Measurements from ENCODE around the gene TMEM100. TPM values are rescaled to one million over a fixed set of nuclear protein-coding genes. Genes with fewer than 3 reads are reported as not detected.
A peak's percentile ranks its signal among the peaks of the same experiment; 100 is the strongest.

The TMEM100 gene
- total and polyA plus RNA-seq, 2 of the 8 experiments (the other 6 are each of a cell fraction or from before 2014, with no cell fraction given), result 0.36 to 0.48 TPM

DNA sequence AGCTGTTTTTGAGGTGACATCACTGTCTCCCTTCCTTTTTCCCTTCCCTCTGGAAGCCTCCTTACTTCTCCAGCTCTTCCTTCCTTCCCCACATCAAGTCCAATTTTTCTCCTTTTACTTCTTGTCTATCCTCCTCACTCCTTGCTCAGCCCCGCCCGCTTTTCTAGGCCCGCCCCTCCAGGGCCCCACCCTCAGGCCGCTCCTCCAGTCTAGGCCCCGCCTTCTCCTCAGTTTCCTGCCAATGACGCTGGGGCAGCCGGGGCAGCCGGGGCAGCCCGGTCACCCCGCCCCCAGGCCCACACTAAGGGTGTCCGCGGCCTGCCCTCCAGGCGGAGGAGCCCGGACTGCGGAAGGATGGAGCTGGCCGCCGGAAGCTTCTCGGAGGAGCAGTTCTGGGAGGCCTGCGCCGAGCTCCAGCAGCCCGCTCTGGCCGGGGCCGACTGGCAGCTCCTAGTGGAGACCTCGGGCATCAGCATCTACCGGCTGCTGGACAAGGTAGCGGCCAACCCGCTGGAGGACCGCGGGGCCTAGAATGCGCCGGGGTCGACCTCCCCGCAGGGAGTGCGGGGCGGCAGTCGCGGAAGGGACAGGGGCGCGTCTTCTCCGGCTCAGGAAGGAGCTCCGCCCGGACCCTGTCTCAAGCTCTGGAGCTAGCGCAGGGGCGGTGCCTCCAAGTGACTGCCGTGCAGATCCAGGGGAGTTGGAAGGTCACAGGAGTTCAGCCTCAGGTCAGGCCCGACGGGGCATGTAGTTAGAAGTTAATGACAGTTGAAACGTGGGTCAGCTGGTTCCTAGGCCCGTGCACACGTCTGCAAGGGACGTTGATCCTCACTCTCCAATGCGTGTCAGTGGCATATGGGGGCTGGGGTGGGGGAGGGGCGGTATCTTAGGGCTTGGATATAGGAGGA, 28.3 kb upstream of the TMEM100 start, which contains the start of gene PCTP (continued):
- TF ChIP-seq, protein P1, sequence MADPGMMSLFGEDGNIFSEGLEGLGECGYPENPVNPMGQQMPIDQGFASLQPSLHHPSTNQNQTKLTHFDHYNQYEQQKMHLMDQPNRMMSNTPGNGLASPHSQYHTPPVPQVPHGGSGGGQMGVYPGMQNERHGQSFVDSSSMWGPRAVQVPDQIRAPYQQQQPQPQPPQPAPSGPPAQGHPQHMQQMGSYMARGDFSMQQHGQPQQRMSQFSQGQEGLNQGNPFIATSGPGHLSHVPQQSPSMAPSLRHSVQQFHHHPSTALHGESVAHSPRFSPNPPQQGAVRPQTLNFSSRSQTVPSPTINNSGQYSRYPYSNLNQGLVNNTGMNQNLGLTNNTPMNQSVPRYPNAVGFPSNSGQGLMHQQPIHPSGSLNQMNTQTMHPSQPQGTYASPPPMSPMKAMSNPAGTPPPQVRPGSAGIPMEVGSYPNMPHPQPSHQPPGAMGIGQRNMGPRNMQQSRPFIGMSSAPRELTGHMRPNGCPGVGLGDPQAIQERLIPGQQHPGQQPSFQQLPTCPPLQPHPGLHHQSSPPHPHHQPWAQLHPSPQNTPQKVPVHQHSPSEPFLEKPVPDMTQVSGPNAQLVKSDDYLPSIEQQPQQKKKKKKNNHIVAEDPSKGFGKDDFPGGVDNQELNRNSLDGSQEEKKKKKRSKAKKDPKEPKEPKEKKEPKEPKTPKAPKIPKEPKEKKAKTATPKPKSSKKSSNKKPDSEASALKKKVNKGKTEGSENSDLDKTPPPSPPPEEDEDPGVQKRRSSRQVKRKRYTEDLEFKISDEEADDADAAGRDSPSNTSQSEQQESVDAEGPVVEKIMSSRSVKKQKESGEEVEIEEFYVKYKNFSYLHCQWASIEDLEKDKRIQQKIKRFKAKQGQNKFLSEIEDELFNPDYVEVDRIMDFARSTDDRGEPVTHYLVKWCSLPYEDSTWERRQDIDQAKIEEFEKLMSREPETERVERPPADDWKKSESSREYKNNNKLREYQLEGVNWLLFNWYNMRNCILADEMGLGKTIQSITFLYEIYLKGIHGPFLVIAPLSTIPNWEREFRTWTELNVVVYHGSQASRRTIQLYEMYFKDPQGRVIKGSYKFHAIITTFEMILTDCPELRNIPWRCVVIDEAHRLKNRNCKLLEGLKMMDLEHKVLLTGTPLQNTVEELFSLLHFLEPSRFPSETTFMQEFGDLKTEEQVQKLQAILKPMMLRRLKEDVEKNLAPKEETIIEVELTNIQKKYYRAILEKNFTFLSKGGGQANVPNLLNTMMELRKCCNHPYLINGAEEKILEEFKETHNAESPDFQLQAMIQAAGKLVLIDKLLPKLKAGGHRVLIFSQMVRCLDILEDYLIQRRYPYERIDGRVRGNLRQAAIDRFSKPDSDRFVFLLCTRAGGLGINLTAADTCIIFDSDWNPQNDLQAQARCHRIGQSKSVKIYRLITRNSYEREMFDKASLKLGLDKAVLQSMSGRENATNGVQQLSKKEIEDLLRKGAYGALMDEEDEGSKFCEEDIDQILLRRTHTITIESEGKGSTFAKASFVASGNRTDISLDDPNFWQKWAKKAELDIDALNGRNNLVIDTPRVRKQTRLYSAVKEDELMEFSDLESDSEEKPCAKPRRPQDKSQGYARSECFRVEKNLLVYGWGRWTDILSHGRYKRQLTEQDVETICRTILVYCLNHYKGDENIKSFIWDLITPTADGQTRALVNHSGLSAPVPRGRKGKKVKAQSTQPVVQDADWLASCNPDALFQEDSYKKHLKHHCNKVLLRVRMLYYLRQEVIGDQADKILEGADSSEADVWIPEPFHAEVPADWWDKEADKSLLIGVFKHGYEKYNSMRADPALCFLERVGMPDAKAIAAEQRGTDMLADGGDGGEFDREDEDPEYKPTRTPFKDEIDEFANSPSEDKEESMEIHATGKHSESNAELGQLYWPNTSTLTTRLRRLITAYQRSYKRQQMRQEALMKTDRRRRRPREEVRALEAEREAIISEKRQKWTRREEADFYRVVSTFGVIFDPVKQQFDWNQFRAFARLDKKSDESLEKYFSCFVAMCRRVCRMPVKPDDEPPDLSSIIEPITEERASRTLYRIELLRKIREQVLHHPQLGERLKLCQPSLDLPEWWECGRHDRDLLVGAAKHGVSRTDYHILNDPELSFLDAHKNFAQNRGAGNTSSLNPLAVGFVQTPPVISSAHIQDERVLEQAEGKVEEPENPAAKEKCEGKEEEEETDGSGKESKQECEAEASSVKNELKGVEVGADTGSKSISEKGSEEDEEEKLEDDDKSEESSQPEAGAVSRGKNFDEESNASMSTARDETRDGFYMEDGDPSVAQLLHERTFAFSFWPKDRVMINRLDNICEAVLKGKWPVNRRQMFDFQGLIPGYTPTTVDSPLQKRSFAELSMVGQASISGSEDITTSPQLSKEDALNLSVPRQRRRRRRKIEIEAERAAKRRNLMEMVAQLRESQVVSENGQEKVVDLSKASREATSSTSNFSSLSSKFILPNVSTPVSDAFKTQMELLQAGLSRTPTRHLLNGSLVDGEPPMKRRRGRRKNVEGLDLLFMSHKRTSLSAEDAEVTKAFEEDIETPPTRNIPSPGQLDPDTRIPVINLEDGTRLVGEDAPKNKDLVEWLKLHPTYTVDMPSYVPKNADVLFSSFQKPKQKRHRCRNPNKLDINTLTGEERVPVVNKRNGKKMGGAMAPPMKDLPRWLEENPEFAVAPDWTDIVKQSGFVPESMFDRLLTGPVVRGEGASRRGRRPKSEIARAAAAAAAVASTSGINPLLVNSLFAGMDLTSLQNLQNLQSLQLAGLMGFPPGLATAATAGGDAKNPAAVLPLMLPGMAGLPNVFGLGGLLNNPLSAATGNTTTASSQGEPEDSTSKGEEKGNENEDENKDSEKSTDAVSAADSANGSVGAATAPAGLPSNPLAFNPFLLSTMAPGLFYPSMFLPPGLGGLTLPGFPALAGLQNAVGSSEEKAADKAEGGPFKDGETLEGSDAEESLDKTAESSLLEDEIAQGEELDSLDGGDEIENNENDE (IDR thresholded peaks at IDR 0.05; ENCODE audit: insufficient replicate concordance, low read length), result no peak
- TF ChIP-seq SP1 (IDR thresholded peaks at IDR 0.05; ENCODE audit: low read depth, low read length) (no peak), KDM5A (IDR thresholded peaks at IDR 0.05; ENCODE audit: low read length) (no peak), TCF12 (IDR thresholded peaks at IDR 0.05; ENCODE audit: low read depth, low read length) (no peak), SP2 (IDR thresholded peaks at IDR 0.05; ENCODE audit: low read length) (no peak), CEBPB (IDR thresholded peaks at IDR 0.05; ENCODE audit: low read depth, low read length) (no peak), CTBP2 (IDR thresholded peaks at IDR 0.05; ENCODE audit: borderline replicate concordance, insufficient read depth, insufficient read length, low read length) (no peak), PHF8 (conservative IDR thresholded peaks at IDR 0.05; ENCODE audit: low read depth, low read length) (peak; percentile 93)
- TF ChIP-seq, protein P2, sequence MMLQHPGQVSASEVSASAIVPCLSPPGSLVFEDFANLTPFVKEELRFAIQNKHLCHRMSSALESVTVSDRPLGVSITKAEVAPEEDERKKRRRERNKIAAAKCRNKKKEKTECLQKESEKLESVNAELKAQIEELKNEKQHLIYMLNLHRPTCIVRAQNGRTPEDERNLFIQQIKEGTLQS (IDR thresholded peaks at IDR 0.05; ENCODE audit: insufficient read depth, low read depth, low read length), result no peak

All from H1 (cell line).